Dermis blood vessel endothelial cell (primary cell): ENCODE data around the gene DNAJC5G. TPM values are rescaled to one million over a fixed set of nuclear protein-coding genes. Genes with fewer than 3 reads are reported as not detected.
A peak's percentile ranks its signal among the peaks of the same experiment; 100 is the strongest.
"Not testable (repeated sequence)": the region's sequence is repeated elsewhere in the genome, so short reads cannot be mapped to it uniquely, and the experiment has no call there.

Experiments
- DNase-seq: peaks from one replicate; pipeline ENCODE4 v3.0.0; 2010
- total RNA-seq: library from RNA; depleted of rRNA; stranded (reverse); fragments of >200 nt; gene quantifications from 2 replicates; pipeline ENCODE4 v1.2.3, GENCODE V29; 2014

The DNAJC5G gene
- total RNA-seq, 1 donor from 2014 or later = 2.7 TPM

DNA sequence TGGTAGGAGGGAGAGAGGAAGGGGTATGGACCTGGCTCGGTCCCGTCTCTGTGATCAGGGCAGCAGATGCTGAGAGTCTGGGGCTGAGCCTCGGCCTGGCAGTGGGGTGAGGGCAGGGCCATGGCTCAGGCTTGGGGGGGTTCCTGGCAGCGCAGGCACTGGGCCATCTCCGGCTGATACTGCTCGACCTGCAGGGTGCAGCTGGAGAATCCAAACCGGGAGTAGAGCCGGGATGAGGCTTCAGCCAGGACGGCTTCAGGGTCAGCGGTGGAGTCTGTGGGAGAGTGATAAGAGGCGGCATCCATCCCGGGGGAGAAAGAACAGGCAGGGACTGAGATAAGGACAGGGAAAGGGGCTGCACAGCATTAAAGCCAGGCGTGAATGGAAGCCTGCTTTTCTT is 20.0 kb upstream of the DNAJC5G start:
- peak; percentile 9 for DNase-seq

DNA sequence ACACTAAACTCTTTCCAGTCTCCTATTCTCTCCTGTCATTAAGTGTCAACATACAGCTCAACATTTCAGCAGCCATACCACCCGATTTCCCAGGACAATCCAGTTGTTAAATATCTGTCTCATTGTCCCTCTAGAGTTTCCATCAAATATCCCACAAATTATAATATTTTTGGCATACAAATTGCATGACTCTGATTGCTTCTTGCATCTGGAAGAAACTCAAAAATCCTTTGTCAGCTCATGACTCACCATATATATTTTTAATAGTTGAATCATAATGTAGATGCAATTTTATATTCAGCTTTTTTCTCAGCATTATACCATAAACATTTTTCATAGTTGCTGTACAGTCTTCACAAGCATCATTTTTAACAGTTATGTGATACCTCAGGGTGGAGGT is 19.6 kb upstream of the DNAJC5G start:
- no peak for DNase-seq

DNA sequence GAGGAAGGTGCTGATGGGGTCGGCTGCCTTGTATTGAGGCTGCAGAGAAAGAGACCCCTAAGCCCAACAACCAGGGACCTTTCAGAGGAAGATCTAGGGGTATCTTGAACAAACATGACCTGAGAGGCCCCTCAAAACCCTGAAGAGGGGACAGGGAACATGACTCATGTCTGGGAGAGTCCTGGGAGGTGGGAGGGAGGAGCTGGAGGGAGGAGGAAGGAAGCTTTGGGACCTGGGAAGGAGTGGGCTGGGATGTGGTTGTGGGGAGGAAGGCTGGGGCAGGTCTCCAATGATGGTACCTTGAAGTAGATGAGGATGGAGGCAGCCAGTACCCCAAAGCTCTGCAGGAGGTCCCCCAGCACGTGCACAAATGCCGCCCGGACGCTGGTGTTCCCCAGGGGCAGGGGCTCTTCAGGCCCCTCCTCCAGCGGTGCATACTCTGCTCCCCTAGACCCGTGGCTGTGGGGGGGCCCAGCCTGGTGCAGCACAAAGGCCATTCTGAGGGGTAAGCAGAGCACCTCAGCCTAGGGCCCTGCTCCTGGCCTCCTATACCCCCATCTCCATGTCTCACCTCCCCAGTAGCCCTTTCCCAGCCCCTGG is 18.3 kb upstream of the DNAJC5G start:
- no peak for DNase-seq

DNA sequence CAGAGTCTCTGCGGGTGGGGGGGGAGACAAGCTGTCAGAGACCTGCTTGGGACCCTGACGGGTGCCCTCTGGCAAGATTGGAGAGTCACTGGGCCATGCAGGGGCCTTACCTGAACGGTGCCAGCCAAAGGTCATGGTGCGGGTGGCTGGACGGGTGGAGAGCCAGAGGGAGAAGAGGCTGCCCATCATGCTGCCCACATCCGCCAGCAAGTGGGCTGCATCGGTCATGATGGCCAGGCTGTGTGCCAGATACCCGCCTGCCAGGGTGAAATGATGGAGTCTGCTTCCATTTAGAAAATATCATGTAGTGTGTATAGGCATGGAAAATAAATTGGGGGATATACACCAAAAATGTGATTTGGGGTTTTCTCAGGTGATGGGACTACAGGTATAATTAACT is 17.2 kb upstream of the DNAJC5G start:
- DNase-seq = no peak

DNA sequence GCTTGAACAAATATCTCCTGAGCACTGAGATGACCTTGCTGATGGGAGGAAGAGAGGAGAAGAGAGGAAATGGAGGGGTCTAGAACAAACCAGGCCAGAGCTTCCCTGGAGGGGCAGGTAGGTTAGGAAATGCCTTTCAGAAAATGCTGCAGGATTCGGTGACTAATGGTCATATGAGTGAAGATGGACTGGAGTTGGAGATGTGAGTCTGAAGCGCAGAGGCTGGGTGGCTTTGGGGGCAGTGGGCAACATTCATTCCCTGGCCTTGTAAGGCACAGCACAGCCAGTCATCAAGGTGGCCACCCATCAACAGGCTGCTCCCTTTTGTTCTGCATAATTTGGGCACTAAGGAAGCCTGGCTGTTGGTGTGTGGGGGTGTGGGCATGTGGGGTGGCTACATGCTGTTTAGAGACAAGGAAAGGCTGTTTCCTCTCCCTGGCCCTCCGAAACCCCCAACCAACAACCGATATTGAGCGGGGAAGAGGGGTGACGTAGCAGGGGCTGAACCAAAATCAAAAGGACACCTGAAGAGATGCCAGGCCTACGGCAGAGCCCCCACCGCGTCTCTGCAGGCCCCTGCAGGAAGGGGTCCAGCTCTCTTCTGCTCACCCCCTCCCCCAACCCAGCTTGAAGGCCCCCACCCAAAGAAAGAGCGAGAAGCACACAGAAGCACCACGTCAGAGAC is 13.8 kb upstream of the DNAJC5G start:
- DNase-seq = no peak

DNA sequence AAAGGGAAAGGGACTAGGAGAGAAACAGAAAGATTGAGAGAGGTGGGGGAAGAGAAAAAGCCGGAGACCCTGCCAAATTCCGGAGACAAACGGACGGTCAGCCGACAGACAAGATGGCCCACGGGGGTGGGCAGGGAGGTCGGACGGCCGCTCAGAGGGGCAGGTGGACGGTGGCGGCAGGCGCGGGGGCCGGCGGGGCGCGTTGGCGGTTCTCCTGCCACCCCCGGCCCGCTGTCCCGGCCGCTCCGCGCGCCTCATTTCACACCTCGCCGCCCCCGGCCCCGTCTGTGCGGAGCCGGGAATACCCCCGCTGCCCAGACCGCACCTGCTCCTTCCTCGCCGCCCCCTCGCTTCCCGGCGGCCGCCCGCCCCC is 13.3 kb upstream of the DNAJC5G start:
- no peak for DNase-seq

DNA sequence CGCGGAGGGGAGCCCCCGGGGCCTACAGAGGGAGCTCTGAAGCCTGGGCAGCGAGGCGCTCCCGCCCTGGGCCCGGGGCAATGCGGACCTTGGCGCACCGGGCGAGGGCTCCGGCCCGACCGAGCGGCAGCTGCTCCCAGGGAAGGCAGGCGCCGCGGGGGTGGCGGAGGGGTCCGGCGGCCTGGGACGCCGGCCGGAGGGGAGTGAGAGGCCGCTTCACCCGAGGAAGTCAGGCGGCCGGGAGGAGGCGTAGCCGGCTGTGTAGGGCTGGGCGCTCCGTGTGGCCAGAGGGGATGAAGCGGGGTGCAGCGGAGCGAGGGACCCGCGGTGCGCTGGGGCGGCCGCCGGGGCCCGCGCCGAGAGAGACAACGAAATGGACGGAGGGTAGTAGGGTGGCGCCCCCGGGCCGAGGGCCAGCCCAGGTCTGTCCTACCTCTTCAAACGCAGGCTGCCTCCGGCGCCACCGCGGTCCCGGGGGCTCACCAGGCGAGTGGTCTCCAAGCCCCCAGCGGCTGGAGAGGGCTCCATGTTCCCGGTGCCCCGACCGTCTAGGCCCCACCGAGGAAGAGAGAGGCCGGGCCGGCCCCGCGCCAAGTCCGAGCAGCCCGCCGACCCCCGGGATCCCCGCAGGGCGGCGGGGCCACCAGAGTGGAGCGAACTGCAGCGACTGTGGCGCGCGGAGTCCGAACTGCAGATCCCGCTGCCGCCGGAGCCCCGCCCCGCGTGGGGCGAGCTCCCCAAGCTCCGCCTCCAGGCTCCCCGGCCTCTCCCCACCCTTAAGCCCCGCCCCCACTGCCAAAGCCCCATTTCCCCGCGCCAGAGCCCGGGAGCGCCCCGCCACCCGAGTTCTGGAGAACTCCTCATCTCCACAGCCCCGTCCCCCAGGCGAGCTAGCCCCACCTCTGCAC is 12.6 kb upstream of the DNAJC5G start, which contains the start of gene SLC30A3:
Gene SLC30A3 (minus strand): TSS at position 669 of the 908 bp plus-strand sequence. CDS start 141 bp downstream, at position 528.
- peak; percentile 55 for DNase-seq

DNA sequence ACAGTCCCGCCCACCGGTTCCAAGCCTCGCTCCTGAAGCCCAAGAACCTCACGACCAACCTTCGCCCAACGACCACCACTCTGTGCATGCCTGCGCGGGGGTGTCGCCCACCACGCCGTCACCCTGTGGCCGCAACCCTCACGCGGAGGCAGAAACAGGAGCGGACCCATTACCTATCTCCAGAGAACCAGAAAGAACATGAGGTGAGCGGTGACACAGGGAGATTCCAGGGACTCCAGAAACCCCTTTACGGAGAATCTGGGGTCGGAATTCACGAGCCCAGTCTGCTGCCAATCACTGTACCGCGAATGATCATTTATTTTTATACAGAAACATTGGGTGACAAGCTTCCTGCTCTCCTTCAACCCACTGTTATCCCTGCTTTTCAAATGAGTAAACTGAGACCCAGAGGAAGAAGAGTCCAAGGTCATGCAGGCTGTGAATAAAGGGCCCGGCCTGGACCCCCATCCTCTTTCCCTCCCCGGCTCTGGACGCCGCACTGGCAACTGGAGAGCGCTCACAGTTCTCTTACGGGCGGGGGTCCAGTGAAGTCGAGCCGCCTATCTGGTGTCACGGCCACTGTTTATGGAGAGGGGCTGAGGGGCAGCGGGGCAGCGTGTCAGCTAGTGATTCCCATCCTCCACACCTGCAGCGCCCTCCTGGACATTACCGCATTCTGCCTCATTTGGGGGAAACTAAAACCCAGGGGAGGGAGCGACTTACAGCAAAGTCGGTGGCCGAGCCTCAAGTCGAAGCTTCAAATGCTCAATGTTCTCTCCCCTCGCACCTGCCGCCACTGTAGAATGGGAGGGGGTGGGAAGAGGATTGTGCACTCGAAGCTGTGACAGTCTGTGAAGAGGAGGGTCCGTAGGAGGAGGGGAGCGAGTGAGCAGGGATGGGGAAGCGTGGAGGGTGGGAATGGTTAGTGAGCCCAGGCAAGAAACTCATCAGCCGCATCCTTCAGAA is 11.7 kb upstream of the DNAJC5G start:
- DNase-seq = no peak

DNA sequence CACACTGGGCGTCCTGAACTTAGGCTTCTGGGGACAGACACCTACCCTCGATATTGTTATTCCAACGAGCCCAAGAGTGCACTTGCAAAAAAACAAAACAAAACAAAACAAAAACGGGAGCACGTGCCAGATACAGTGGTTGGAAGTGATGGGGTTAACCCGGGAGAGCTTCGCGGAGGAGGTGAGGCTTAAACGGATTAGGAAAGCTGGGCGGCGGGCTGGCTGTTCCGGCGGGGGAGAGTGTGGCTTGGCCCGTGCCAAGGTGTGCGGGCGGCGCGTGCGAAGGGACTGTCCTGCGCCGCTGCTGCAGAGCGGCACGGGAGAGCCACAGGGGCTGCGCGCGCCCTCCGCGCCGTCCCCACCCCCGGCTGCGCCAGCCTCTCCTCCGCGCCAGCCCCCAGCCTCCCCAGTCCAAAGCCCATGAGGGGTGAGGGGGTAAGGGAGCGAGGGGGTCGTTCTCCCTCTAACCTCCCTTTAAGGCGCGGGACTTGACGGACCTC is 10.9 kb upstream of the DNAJC5G start:
- DNase-seq = no peak

DNA sequence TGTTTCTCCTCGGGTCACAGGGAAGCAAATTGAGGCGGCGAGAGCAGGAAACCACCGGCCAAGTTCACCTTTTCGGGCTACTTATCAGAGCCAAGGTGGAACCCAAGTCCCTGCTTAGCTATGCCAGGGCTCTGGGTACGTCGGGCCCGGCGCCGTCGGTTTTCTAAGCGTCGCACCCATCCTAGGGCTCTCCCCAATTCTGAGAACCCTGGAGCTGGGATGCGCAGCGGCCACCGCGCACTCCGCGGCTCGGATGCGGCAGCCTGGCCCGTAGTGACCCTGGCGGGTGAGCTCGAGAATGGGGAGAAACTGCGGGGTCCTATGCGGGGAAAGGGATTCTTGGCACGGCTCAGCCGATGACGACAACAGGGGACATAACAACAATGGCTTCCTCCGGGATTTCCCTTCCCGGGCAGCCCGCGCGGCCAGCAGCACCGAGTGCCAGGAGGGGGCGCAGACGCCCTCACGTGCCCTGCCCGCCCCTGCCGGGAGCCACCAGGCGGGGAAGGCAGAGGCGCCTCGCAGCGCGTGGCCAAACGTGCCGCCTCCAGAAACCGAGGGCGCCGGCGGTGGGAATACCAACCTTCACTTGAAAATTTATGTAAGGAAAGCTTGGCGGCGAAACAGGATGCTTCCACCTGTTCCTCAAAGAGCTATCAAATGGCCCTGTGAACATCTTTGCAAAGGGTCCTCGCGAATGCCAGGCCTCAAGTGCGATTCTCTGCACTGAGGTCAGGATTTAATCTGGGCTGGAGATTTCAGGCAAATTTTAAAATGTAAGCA is 10.3 kb upstream of the DNAJC5G start:
- DNase-seq = peak; percentile 90

DNA sequence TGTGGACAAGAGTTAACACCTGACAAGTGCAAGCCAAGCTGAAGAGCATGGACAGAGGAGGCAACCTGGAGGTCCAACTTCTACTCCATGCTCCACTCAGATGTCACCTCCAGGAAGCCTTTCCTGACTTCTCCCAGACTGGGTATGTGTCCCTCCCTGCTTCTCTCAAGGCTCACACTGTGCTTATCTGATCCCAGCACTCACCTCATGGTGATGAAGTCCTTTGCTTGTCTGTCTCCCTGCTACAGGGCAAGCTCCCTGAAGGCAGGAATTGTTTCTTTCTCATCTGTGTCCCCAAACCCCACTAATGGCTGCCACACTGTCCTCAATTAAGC is 9.7 kb upstream of the DNAJC5G start:
- DNase-seq = no peak

DNA sequence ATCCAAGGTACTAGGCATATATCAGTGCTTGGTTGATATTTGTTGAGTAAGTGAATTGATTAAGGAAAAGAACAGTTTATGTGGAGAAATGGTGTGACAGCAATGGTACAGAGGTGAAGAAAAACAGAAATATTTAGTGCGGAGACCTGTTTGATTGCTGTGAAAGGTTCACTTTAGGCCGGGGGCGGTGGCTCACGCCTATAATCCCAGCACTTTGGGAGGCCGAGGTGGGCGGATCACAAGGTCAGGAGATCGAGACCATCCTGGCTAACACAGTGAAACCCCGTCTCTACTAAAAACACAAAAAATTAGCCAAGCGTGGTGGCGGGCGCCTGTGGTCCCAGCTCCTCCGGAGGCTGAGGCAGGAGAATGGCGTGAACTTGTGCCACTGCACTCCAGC is 6.9 kb upstream of the DNAJC5G start:
- not testable (repeated sequence) for DNase-seq

DNA sequence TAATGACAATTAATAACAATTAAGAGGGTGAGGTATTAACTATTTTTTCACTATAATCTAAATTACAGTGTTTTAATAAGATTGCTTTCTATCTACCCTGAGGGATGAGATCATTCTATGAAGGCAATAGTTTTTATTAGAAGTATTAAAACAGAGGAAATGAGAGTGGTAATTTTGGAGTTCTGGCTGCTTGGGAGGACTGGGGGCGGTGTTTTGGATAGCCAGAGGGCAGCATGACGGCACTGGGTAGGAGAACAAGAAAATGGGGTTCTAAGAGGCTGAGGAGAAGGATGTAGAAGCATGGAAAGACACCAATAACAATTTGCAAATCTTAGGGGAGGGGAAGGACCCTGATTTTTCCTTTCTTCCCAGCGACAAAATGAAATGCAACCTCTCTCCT is 5.1 kb upstream of the DNAJC5G start:
- no peak for DNase-seq

DNA sequence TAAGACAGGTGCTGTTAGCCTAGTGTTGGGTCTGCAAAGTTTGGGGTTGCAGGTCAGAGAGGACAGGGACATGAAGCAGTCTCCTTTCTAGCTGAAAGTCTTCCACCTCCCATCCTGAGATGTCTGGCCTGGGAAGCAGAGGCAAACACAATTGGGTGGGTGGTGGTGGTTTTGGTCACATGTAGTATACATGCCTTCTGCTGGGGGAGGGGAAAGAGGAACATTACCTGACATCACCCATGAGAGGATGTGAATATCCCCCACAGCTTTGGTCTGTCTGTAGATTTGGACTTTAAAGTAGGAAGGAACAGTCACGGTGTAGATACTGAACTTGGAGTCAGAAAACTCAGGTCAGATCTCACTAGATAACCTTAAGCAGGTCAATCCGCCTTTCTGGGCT is 4.6 kb upstream of the DNAJC5G start:
- DNase-seq = no peak

DNA sequence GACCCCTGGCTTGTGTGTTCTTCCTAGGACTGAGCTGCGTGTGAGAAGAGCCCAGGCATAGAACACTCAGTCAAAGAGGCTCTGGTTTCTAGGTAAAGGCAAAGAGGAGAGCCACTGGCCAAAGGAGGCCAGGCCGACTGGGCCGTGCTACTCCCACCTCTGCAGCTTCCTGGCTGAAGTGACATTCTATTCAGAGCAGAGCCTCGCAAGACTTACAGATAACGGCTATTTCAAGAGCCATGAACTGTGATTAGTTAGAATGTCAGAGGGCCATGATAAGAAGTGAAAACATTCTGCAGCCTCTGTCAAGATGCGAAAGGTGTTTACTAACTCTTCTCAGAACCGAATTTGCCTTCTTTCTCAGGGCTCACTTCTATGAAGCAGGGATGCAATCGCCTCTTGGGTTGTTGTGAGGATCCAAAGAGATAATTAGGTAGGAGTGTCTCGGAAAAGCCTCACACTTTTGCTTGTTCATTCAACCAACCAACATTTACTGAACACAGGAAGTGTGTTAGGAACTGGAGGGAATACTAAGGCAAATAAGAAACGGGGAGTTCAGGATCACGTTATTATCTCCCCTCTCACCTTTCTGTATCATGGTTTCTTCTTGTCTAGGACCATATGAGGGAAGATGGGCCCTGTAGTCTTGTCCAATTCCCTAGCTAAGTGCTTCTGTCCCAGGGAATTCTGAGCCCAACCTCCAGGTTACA is 3.4 kb upstream of the DNAJC5G start:
- DNase-seq = no peak

DNA sequence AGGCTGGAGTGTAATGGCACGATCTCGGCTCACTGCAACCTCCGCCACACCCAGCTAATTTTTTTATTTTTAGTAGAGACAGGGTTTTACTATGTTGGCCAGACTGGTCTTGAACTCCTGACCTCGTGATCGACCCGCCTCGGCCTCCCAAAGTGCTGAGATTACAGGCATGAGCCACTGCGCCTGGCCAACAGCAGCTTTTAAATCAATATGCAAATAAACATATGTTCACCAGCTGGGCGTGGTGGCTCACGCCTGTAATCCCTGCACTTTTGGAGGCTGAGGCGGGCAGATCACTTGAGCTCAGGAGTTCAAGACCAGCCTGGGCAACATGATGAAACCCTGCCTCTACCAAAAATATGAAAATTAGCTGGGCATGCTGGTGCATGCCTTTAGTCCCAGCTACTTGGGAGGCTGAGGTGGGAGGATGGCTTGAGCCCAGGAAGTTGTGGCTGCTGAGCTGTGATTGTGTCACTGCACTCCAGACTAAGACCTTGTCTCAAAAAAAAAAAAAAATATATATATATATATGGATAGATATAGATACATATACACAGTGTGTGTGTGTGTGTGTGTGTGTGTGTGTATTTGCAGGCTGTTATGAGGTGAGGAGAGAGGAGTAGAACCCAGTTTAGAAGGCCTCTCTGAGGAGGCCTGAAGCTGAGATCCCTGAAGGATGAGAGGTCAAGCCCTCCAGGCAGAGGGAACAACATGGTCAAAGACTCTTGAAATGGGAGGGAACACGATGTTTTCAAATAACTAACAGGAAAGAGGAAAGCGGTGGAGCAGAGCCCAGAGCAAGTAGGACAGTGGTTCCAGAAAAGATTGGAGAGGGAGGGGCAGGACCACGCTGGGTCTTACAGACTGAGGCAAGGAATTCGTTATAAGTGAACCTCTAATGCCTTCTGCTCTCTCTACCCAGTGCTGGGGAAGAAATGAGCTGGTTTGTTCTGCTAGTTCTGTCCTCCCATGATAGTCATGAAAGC is 2.4 kb upstream of the DNAJC5G start:
- DNase-seq = not testable (repeated sequence)

DNA sequence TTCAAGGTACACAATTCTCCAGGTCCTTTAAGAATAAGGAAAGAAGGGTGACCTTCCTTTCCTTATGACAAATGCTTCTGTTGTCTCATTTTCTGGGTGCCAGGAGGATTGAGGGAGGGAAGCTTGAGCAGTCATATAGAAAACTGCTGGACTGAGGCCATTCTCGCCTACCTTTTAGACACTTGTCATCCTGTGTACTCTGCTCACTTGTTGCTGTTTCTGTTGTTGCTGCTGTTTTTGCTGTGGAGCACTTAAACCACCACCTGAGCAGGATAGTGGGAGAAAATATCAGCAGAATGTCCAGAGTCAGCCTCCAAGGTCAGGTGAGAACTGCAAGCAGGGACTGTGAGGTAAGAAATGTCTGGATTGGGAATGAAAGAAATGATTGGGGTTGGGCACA is 2.8 kb downstream of the DNAJC5G start:
- no peak for DNase-seq

DNA sequence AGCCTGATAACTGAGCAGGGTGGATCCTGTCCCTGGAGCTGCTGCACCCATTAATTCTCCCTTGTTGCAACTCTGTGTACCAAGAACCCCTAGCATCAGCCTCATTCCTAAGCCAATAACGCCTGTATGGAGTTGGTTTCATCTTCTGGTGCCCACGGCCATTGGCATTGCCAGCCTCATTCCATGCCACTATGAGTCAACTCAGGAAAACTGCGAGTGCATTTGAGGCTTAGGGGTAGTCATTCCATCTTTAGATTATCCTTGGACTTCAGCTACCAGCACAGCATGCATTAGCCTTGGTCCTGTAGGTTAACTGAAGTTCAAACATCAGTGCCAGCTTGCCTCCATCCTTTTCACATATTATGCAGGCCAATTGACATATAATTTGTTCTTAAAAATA is 5.6 kb downstream of the DNAJC5G start:
- DNase-seq = no peak

DNA sequence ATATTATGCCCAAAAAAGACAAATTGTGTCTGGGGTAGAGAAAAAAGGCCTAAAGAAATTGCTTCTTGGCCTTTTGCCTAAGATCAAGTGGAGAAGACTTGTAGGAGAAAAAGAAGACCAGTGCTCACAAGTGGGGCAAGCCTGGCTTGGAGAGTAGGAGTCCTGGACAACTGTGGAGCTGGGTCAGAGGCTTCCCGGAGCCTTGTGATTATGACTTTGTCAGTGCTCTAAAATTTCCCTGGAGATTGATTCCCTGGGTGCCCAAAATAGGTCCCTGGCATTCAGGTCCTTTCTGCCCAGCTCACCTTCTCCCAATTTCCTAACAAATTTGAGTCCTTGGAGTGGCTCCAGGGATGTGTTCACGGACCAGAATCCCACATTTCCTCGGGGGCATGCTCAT is 6.2 kb downstream of the DNAJC5G start:
- no peak for DNase-seq
